ENCODE measurements around the gene GALNT17.

The GALNT17 gene

GRCh38 chr7:71132127-71132376 is at the start of gene GALNT17:
GALNT17 (plus strand) TSS chr7:71132144.
- DNase-seq (ENCODE audit: low spot score) = no peak

GRCh38 chr7:71095266-71095860 is 36.6 kb upstream of the GALNT17 start:
- DNase-seq (ENCODE audit: low spot score) = no peak

GRCh38 chr7:71096351-71096750 is 35.6 kb upstream of the GALNT17 start:
- no peak for DNase-seq (ENCODE audit: low spot score)

GRCh38 chr7:71106226-71106625 is 25.7 kb upstream of the GALNT17 start:
- DNase-seq (ENCODE audit: low spot score) = no peak

GRCh38 chr7:71112436-71112835 is 19.5 kb upstream of the GALNT17 start:
- DNase-seq (ENCODE audit: low spot score) = no peak

- DNase-seq (ENCODE audit: low spot score) = no peak
These were observed 11.8 kb upstream of the GALNT17 start for GRCh38 chr7:71120096-71120495.

- DNase-seq (ENCODE audit: low spot score) = no peak
These were observed 2.8 kb upstream of the GALNT17 start for GRCh38 chr7:71129126-71129525.

- DNase-seq (ENCODE audit: low spot score) = no peak
These were observed 1.8 kb upstream of the GALNT17 start for GRCh38 chr7:71130031-71130679.

- no peak for DNase-seq (ENCODE audit: low spot score)
These were observed 453 bp upstream of the GALNT17 start for GRCh38 chr7:71131256-71132126.

- DNase-seq (ENCODE audit: low spot score) = no peak
These were observed 660 bp downstream of the GALNT17 start for GRCh38 chr7:71132377-71133231.

- DNase-seq (ENCODE audit: low spot score) = no peak
These were observed 1.3 kb downstream of the GALNT17 start for GRCh38 chr7:71133232-71133622.

GRCh38 chr7:71133856-71134255 is 1.9 kb downstream of the GALNT17 start:
- no peak for DNase-seq (ENCODE audit: low spot score)

GRCh38 chr7:71135116-71135515 is 3.2 kb downstream of the GALNT17 start:
- no peak for DNase-seq (ENCODE audit: low spot score)

- no peak for DNase-seq (ENCODE audit: low spot score)
These were observed 3.7 kb downstream of the GALNT17 start for GRCh38 chr7:71135663-71136062.

- no peak for DNase-seq (ENCODE audit: low spot score)
These were observed 5.5 kb downstream of the GALNT17 start for GRCh38 chr7:71137479-71137878.

- DNase-seq (ENCODE audit: low spot score) = no peak
These were observed 8.3 kb downstream of the GALNT17 start for GRCh38 chr7:71140264-71140663.

- DNase-seq (ENCODE audit: low spot score) = no peak
These were observed 13.0 kb downstream of the GALNT17 start for GRCh38 chr7:71144963-71145362.

GRCh38 chr7:71145906-71146901 is 14.3 kb downstream of the GALNT17 start:
- DNase-seq (ENCODE audit: low spot score) = no peak

GRCh38 chr7:71148098-71148497 is 16.2 kb downstream of the GALNT17 start:
- no peak for DNase-seq (ENCODE audit: low spot score)

GRCh38 chr7:71155236-71155635 is 23.3 kb downstream of the GALNT17 start:
- DNase-seq (ENCODE audit: low spot score) = no peak

GRCh38 chr7:71157757-71158156 is 25.8 kb downstream of the GALNT17 start:
- DNase-seq (ENCODE audit: low spot score) = no peak

Measured in HuH-7.5 (cell line).